Transverse colon (tissue), 3 donors: ENCODE results near the gene PIGBOS1.

Experiments
- CTCF ChIP-seq, 5 experiments: fragments of 200-600 bp in 3 of 5; fragments of 450-650 bp in 2 of 5; sonication (generic) in 3 of 5; IDR thresholded peaks; 1 replicate in 2 of 5; 2 replicates in 3 of 5; pipeline ENCODE4 v1.5.1; 2016 to 2017; ENCODE audit warnings: antibody characterized with exemption in 5 of 5, inconsistent platforms in 3 of 5, mild to moderate bottlenecking in 2 of 5, moderate library complexity in 1 of 5
- EP300 ChIP-seq: sonication (generic); formaldehyde crosslinking; IDR thresholded peaks from one replicate; pipeline ENCODE4 v1.6.1; 2017; ENCODE audit warnings: antibody characterized with exemption, low read depth
- POLR2A ChIP-seq: fragments of 450-650 bp; IDR thresholded peaks from one replicate; pipeline ENCODE4 v1.6.1; 2016; ENCODE audit warnings: antibody characterized with exemption, mild to moderate bottlenecking, moderate library complexity

- TF ChIP-seq EP300 (no peak), POLR2A (no peak), CTCF (IDR thresholded peaks at IDR 0.05) (no peak)
Observed at GRCh38 chr15:55353025-55353424, 34.1 kb upstream of the PIGBOS1 start.
